ENCODE results near the gene E2F6. TPM values are rescaled to one million over a fixed set of nuclear protein-coding genes. Genes with fewer than 3 reads are reported as not detected.
A peak's percentile ranks its signal among the peaks of the same experiment; 100 is the strongest.

Gene E2F6
- total and polyA plus RNA-seq, 2 of the 13 experiments (the other 11 are each of a cell fraction or from before 2014, with no cell fraction given): 27.3 to 36.0 TPM

DNA sequence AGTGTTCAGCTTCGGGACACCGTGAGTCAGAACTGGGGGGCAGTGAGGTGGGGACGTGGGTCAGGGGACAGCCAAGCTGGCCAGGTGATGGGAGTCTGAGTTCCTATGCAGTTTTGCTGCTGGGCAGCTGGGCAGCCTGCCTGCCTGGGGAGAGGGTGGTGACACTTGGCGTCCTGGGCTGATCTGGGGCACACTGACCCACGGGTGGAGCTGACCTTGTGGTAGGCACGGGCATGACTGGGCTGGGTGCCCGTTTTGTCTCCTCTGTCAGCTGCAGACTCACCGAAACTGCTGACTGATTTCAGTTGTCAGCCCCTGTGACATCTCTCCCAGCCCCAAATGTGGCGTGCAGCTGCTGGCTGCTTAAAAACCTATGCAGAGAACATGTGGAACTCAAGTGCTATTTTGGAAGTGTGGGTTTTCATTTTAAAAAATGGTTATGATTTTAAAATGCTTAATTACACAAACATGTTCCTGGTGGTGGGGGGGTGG, 32.6 kb upstream of the E2F6 start (continued):
- TF ChIP-seq, protein P1, sequence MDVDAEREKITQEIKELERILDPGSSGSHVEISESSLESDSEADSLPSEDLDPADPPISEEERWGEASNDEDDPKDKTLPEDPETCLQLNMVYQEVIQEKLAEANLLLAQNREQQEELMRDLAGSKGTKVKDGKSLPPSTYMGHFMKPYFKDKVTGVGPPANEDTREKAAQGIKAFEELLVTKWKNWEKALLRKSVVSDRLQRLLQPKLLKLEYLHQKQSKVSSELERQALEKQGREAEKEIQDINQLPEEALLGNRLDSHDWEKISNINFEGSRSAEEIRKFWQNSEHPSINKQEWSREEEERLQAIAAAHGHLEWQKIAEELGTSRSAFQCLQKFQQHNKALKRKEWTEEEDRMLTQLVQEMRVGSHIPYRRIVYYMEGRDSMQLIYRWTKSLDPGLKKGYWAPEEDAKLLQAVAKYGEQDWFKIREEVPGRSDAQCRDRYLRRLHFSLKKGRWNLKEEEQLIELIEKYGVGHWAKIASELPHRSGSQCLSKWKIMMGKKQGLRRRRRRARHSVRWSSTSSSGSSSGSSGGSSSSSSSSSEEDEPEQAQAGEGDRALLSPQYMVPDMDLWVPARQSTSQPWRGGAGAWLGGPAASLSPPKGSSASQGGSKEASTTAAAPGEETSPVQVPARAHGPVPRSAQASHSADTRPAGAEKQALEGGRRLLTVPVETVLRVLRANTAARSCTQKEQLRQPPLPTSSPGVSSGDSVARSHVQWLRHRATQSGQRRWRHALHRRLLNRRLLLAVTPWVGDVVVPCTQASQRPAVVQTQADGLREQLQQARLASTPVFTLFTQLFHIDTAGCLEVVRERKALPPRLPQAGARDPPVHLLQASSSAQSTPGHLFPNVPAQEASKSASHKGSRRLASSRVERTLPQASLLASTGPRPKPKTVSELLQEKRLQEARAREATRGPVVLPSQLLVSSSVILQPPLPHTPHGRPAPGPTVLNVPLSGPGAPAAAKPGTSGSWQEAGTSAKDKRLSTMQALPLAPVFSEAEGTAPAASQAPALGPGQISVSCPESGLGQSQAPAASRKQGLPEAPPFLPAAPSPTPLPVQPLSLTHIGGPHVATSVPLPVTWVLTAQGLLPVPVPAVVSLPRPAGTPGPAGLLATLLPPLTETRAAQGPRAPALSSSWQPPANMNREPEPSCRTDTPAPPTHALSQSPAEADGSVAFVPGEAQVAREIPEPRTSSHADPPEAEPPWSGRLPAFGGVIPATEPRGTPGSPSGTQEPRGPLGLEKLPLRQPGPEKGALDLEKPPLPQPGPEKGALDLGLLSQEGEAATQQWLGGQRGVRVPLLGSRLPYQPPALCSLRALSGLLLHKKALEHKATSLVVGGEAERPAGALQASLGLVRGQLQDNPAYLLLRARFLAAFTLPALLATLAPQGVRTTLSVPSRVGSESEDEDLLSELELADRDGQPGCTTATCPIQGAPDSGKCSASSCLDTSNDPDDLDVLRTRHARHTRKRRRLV (CRISPR knock-in tag; IDR thresholded peaks at IDR 0.05): no peak
- TF ChIP-seq ZNF451 (CRISPR knock-in tag; IDR thresholded peaks at IDR 0.05) (no peak), NFE2L2 (IDR thresholded peaks at IDR 0.05; ENCODE audit: low read length) (peak; percentile 8; the same call in 1 of the 2 replicates), THYN1 (CRISPR knock-in tag; IDR thresholded peaks at IDR 0.05; ENCODE audit: borderline replicate concordance, low read depth) (no peak), HOXA9 (CRISPR knock-in tag; IDR thresholded peaks at IDR 0.05; ENCODE audit: borderline replicate concordance) (no peak), ZKSCAN8 (CRISPR knock-in tag; IDR thresholded peaks at IDR 0.05; ENCODE audit: borderline replicate concordance) (no peak), ZNF564 (CRISPR knock-in tag; IDR thresholded peaks at IDR 0.05) (no peak), ZNF235 (CRISPR knock-in tag; IDR thresholded peaks at IDR 0.05; ENCODE audit: borderline replicate concordance) (no peak), TEAD2 (CRISPR knock-in tag; IDR thresholded peaks at IDR 0.05) (no peak), RFX5 (IDR thresholded peaks at IDR 0.05; ENCODE audit: low read depth, low read length) (0 out of 2 replicates have a peak, but pooled peaks have one; percentile 7), ZBTB20 (CRISPR knock-in tag; IDR thresholded peaks at IDR 0.05; ENCODE audit: borderline replicate concordance, low read depth) (no peak), IKZF5 (CRISPR knock-in tag; IDR thresholded peaks at IDR 0.05) (peak; percentile 21; the same call in 1 of the 2 replicates)
- TF ChIP-seq, protein P2, sequence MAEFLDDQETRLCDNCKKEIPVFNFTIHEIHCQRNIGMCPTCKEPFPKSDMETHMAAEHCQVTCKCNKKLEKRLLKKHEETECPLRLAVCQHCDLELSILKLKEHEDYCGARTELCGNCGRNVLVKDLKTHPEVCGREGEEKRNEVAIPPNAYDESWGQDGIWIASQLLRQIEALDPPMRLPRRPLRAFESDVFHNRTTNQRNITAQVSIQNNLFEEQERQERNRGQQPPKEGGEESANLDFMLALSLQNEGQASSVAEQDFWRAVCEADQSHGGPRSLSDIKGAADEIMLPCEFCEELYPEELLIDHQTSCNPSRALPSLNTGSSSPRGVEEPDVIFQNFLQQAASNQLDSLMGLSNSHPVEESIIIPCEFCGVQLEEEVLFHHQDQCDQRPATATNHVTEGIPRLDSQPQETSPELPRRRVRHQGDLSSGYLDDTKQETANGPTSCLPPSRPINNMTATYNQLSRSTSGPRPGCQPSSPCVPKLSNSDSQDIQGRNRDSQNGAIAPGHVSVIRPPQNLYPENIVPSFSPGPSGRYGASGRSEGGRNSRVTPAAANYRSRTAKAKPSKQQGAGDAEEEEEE (CRISPR knock-in tag; IDR thresholded peaks at IDR 0.05; ENCODE audit: borderline replicate concordance): no peak
- TF ChIP-seq, protein P3, sequence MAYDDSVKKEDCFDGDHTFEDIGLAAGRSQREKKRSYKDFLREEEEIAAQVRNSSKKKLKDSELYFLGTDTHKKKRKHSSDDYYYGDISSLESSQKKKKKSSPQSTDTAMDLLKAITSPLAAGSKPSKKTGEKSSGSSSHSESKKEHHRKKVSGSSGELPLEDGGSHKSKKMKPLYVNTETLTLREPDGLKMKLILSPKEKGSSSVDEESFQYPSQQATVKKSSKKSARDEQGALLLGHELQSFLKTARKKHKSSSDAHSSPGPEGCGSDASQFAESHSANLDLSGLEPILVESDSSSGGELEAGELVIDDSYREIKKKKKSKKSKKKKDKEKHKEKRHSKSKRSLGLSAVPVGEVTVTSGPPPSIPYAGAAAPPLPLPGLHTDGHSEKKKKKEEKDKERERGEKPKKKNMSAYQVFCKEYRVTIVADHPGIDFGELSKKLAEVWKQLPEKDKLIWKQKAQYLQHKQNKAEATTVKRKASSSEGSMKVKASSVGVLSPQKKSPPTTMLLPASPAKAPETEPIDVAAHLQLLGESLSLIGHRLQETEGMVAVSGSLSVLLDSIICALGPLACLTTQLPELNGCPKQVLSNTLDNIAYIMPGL (CRISPR knock-in tag; IDR thresholded peaks at IDR 0.05; ENCODE audit: borderline replicate concordance in 1 of 2, low read depth in 1 of 2): peak in 1 of 2 experiments; percentile 33; a peak in 2 of 4 replicates
- TF ChIP-seq, protein P4, sequence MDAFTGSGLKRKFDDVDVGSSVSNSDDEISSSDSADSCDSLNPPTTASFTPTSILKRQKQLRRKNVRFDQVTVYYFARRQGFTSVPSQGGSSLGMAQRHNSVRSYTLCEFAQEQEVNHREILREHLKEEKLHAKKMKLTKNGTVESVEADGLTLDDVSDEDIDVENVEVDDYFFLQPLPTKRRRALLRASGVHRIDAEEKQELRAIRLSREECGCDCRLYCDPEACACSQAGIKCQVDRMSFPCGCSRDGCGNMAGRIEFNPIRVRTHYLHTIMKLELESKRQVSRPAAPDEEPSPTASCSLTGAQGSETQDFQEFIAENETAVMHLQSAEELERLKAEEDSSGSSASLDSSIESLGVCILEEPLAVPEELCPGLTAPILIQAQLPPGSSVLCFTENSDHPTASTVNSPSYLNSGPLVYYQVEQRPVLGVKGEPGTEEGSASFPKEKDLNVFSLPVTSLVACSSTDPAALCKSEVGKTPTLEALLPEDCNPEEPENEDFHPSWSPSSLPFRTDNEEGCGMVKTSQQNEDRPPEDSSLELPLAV (CRISPR knock-in tag; conservative IDR thresholded peaks at IDR 0.05; ENCODE audit: low read depth): no peak
- TF ChIP-seq, protein P5, sequence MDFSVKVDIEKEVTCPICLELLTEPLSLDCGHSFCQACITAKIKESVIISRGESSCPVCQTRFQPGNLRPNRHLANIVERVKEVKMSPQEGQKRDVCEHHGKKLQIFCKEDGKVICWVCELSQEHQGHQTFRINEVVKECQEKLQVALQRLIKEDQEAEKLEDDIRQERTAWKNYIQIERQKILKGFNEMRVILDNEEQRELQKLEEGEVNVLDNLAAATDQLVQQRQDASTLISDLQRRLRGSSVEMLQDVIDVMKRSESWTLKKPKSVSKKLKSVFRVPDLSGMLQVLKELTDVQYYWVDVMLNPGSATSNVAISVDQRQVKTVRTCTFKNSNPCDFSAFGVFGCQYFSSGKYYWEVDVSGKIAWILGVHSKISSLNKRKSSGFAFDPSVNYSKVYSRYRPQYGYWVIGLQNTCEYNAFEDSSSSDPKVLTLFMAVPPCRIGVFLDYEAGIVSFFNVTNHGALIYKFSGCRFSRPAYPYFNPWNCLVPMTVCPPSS (IDR thresholded peaks at IDR 0.05): no peak

Measured in HepG2 (cell line).